Stimulated activated naive CD8-positive, alpha-beta T cell treated with anti-CD3 and anti-CD28 coated beads, Interleukin-15, Interleukin-2, amounts not matched to agents 100 U/mL and 50 U/mL, for 24 hours (primary cell): Measurements from ENCODE around the gene MXI1.

ENCODE experiments used
- ATAC-seq: fragments of 150-1000 bp; cut with Tn5 transposase; one replicate; pipeline ENCODE4 v1.10.0; 2021
- DNase-seq: peaks from one replicate; pipeline ENCODE4 v3.0.0; 2021

MXI1 gene

GRCh38 chr10:110215286-110216170, 8.1 kb downstream of the MXI1 start:
- no peak for ATAC-seq

DNA sequence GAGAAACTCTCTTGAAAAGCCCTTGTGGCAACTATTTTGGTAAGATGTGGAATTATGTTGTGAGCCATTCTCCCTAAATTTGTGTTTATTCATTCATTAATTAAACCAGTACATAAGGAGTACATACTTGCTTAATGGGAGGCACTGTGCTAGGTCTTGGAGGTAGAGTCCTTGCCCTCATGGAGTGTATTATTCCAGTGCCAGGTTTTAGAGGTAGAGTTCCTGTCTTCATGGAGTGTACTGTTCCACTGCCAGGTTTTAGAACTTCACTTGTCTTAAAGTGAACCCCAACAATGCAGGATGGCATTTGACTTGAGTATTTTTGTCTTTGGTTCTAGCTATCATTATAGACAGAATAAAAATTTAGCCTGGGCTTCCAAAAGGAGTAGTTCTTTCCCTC, 8.8 kb downstream of the MXI1 start:
- ATAC-seq, result no peak

More at GRCh38 chr10:110215286-110216170, 8.1 kb downstream of the MXI1 start:
- no peak for DNase-seq

GRCh38 chr10:110216942-110217661, 9.7 kb downstream of the MXI1 start:
- ATAC-seq (no peak), DNase-seq (no peak)

More for the DNA sequence above, 8.8 kb downstream of the MXI1 start:
- DNase-seq, result no peak

GRCh38 chr10:110217662-110218008, 10.2 kb downstream of the MXI1 start:
- DNase-seq (no peak), ATAC-seq (no peak)

DNA sequence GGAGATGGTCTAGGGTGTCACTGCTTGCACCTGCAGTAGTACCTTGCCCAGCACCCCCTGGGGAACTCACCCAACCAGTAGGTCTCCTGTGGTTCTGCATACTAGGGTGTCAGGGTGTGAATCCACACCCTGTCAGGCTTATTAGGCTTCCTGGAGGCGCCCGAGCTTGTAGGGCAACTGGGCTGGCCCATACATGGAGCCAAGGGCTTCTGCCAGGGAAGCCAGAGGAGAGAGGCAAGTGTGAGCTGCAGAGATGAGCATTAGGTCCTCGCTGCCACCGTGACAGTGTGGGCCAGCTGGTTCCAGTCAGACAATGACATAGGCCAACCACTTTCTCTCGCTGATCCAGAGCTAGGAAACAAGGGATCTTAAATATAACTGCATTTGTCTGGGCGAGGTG, 11.2 kb downstream of the MXI1 start:
- no peak for ATAC-seq
- no peak for DNase-seq

- DNase-seq (no peak), ATAC-seq (no peak)
Measured at GRCh38 chr10:110219884-110220283, 12.5 kb downstream of the MXI1 start.

DNA sequence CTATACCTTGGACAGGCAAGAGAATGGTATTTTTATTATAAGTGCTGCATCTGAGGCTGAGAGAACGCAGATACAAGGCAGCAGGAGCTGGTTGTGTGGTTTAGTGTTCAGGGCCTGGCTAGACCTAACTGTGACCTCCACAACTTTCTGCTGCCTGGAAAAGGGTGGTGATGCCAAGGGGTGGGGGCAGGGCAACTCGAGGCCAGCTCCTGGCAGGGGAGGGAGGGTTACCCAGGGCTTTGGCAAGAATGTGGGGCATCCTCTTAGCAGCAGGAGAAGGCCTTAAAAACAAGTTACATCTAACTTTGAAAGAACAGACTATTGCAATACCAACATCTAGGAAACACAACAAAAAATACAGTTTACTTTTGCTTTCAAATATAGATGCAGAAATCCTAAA, 13.0 kb downstream of the MXI1 start:
- no peak for DNase-seq
- ATAC-seq, result no peak

- ATAC-seq, result no peak
- DNase-seq, result no peak
Measured at GRCh38 chr10:110221044-110221720, 13.8 kb downstream of the MXI1 start.

- peak; percentile 77 for DNase-seq
- ATAC-seq, result peak; percentile 80
Measured at GRCh38 chr10:110221721-110222261, 14.4 kb downstream of the MXI1 start.

GRCh38 chr10:110222641-110223297, 15.4 kb downstream of the MXI1 start:
- ATAC-seq, result no peak
- no peak for DNase-seq

GRCh38 chr10:110223298-110223925, 16.0 kb downstream of the MXI1 start:
- ATAC-seq (no peak), DNase-seq (no peak)

DNA sequence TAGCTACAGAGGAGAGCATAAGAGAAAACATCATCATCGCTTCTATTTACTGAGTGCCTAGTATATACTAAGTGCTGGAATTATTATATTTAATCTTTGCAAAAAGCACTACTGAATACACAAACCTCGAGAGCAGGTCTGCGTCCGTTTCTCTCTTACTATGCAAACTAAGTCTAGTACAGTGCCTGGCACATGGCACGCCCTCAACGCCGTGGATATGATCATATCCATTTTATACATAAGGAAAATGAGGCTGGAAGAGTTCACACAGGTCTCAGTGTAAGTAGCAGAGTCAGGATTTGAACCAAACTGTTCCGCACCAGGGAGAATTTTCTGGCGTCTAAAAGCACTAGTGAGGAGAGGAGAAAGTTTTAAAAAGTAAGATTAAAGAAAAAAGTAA, 17.6 kb downstream of the MXI1 start:
- ATAC-seq (no peak), DNase-seq (no peak)

- no peak for DNase-seq
- ATAC-seq, result no peak
Measured at GRCh38 chr10:110225441-110225755, 18.0 kb downstream of the MXI1 start.

DNA sequence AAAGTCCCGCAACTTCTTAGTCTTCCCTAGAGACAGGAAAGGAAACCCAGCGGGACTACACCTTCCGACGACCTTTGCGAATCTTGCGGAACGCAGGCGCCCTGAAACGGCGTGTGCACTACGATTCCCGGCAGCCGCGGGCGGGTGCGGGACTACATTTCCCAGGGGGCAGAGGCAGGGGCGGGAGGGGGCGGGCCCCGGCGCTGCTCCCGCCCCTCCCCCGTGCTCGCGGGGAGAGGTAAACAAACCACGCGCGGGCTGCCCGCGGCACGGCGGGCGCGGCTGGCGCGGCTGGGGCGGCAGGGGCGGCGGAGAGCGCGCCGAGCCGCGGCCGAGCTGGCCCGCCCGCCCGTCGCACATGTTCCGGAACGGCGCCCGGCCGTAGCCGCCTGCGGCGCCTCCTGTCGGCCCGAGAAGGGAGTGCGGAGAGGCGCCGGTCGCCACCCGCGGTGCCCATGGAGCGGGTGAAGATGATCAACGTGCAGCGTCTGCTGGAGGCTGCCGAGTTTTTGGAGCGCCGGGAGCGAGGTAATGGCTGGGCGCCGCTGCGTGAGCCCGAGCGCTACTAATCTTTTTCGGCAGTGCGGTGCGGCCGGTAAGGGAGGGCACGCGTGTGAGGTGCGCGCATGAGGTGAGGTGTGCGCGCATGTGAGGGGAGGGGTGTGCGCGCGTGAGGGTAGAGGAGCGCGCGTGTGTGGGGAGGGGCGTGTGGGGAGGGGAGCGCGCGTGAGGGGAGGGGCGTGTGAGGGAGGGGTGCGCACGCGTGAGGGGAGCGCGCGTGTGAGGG, 18.5 kb downstream of the MXI1 start:
- peak; percentile 87 for DNase-seq
- ATAC-seq, result peak; percentile 68

- DNase-seq, result peak; percentile 91
- ATAC-seq, result peak; percentile 14
Measured at GRCh38 chr10:110226543-110226925, 19.1 kb downstream of the MXI1 start.

DNA sequence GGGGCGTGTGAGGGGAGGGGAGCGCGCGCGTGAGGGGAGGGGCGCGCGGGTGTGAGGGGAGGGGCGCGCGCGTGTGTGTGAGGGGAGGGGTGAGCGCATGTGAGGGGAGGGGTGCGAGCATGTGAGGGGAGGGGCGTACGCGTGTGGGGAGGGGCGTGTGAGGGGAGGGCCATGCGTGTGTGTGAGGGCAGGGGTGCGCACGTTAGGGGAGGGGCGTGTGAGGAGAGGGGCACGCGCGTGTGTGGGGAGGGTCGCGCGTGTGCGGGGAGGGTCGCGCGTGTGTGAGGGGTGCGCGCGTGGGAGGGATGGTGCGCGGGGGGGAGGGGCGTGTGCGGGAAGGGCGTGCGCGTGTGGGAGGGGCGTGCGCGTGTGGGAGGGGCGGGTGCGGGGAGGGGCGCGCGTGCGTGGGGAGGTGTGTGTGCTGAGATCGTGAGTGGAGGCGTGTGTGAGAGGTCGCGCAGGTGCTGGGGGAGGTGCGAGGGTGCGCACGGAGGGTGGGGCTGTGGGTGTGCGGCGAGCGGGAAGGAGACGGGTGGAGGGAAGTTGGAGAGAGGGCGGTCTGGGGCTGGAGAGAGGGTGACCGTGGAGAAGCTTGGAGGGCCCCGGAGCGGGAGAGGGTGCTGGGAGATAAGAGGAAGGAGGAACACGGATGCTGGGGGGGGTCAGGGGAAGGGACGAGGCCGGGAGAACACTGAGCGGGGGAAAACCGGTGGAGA, 19.7 kb downstream of the MXI1 start:
- DNase-seq, result peak; percentile 79
- peak; percentile 17 for ATAC-seq

DNA sequence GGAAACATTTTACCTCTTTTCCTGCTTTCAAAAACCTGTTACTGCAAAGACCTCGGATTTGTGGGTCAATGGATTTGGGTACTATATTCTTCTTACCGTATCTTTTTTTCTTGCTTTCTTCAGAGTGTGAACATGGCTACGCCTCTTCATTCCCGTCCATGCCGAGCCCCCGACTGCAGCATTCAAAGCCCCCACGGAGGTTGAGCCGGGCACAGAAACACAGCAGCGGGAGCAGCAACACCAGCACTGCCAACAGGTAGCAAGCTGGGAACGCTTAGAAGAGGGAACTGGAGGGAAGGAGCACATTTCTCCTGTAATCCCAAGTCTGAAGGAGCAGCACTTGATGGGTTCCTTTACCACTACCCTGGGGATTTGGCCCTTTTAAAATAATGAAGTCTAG, 20.7 kb downstream of the MXI1 start:
- DNase-seq (no peak), ATAC-seq (no peak)

GRCh38 chr10:110229155-110229554, 21.8 kb downstream of the MXI1 start:
- ATAC-seq (no peak), DNase-seq (no peak)

GRCh38 chr10:110233846-110234245, 26.4 kb downstream of the MXI1 start:
- DNase-seq, result no peak
- no peak for ATAC-seq

- no peak for ATAC-seq
Measured at GRCh38 chr10:110237894-110238480, 30.6 kb downstream of the MXI1 start.

More at GRCh38 chr10:110237894-110238480, 30.6 kb downstream of the MXI1 start:
- DNase-seq, result no peak
